Ovary (tissue), 9 donors: ENCODE data around the gene CCDC110. TPM values are rescaled to one million over a fixed set of nuclear protein-coding genes. Genes with fewer than 3 reads are reported as not detected.
"Not testable (repeated sequence)": the region's sequence is repeated elsewhere in the genome, so short reads cannot be mapped to it uniquely, and the experiment has no call there.

Source experiments
- DNase-seq, 5 donors: peaks; one replicate each; pipeline ENCODE4 v3.0.0-alpha.2; 2019 to 2020
- H3K27ac ChIP-seq, 2 donors: fragments of 200-600 bp; one replicate each; pipeline versions ENCODE4 v1.5.1 to v1.8.0; 2019 to 2022
- H3K27me3 ChIP-seq: fragments of 200-600 bp; one replicate; pipeline ENCODE4 v1.8.0; 2022
- H3K36me3 ChIP-seq: fragments of 200-600 bp; sonication (generic); one replicate; pipeline ENCODE4 v1.5.1; 2019
- H3K4me1 ChIP-seq: one replicate; pipeline ENCODE4 v1.8.1; 2013; ENCODE audit warnings: mild to moderate bottlenecking, moderate library complexity; ENCODE audit not compliant: insufficient read depth
- H3K4me3 ChIP-seq: fragments of 200-600 bp; sonication (generic); one replicate; pipeline ENCODE4 v1.5.1; 2017
- H3K9me3 ChIP-seq, 2 donors: fragments of 200-600 bp in 1 of 2; sonication (generic) in 1 of 2; one replicate each; pipeline versions ENCODE4 v1.5.1 to v1.8.1; 2013 to 2019; ENCODE audit warnings: mild to moderate bottlenecking in 1 of 2, moderate library complexity in 1 of 2
- EP300 ChIP-seq: sonication (generic); formaldehyde crosslinking; IDR thresholded peaks from one replicate; pipeline ENCODE4 v1.6.1; 2017; ENCODE audit warnings: antibody characterized with exemption
- POLR2A ChIP-seq: fragments of 450-650 bp; IDR thresholded peaks from one replicate; pipeline ENCODE4 v1.6.1; 2017; ENCODE audit warnings: antibody characterized with exemption, mild to moderate bottlenecking, moderate library complexity
- WGBS, 3 donors: extraction: QIAGEN DNeasy Blood & Tissue Kit in 1 of 3; methylation state at CpG; one replicate each; pipeline versions ENCODE4 v1.1.5 to v1.1.7; 2013 to 2017; 5-methylcytosine and 5-hydroxymethylcytosine counted together
- intact Hi-C, 4 donors: fragments of 100-400 bp; cut with DNase I; formaldehyde crosslinking; loops; one replicate each; pipeline versions ENCODE4 v1.11.0 to v1.15.1; 2022 to 2023
- polyA plus RNA-seq, 2 donors: library from polyadenylated mRNA; stranded (reverse); fragments of 200-250 nt in 1 of 2; fragments of 350-450 nt in 1 of 2; fragmentation: Illumina TruSeq in 1 of 2; extraction: RNeasy Lipid Tissue Mini Kit (QIAGEN cat#74804) in 1 of 2; gene quantifications; one replicate each; pipeline ENCODE4 v1.2.3, GENCODE V29; 2013 to 2014
- total RNA-seq, 7 donors: library from RNA; depleted of rRNA in 2 of 7; stranded (reverse); fragments of >200 nt in 2 of 7; fragmentation: NEBNext Ultra II Directional in 3 of 7; extraction: Animal tissue kit (Norgen Biotek cat#: 25700) in 3 of 7; gene quantifications; one replicate each; pipeline versions ENCODE4 v1.1.0 to v1.2.4, GENCODE V29; 2016 to 2023
- TF ChIP-seq, protein P1 (sequence below), 3 donors: fragments of 450-650 bp in 2 of 3; fragments of 200-600 bp in 1 of 3; IDR thresholded peaks; one replicate each; pipeline versions ENCODE4 v1.5.1 to v1.8.0; 2016 to 2022; ENCODE audit warnings: antibody characterized with exemption in 3 of 3, mild to moderate bottlenecking in 1 of 3
- donor health status: DM: no; HTN: no; CAD: no; lungs with moderate emphysema.
- donor health status: DM: no; HTN: no; CAD: no.
- donor health status: Bipolar disorder and iron deficiency.
- donor health status: DM: yes; HTN: yes; CAD: no.
- donor health status: DM: no; HTN: no; CAD: no.
- donor health status: DM: yes; HTN: yes; CAD: no.

CCDC110 gene
- total and polyA plus RNA-seq, 9 donors, result 1.8 to 6.4 (median 3.2) TPM

- WGBS, 3 donors, result 87 to 88% (median 88%) methylated on average over 4 of the region's 4 CpGs
- Histone ChIP-seq H3K4me1 (peaks cover 7% of the 10 kb centered on the region), H3K9me3 (no peaks in the 10 kb centered on the region), H3K36me3 (no peaks in the 10 kb centered on the region), H3K27me3 (no peaks in the 10 kb centered on the region), H3K27ac (no peak overlapping the region), H3K4me3 (no peak overlapping the region)
- no peak for TF ChIP-seq EP300
- TF ChIP-seq, protein P1, sequence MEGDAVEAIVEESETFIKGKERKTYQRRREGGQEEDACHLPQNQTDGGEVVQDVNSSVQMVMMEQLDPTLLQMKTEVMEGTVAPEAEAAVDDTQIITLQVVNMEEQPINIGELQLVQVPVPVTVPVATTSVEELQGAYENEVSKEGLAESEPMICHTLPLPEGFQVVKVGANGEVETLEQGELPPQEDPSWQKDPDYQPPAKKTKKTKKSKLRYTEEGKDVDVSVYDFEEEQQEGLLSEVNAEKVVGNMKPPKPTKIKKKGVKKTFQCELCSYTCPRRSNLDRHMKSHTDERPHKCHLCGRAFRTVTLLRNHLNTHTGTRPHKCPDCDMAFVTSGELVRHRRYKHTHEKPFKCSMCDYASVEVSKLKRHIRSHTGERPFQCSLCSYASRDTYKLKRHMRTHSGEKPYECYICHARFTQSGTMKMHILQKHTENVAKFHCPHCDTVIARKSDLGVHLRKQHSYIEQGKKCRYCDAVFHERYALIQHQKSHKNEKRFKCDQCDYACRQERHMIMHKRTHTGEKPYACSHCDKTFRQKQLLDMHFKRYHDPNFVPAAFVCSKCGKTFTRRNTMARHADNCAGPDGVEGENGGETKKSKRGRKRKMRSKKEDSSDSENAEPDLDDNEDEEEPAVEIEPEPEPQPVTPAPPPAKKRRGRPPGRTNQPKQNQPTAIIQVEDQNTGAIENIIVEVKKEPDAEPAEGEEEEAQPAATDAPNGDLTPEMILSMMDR (IDR thresholded peaks at IDR 0.05), result no peak
- TF ChIP-seq POLR2A, result no peak
- intact Hi-C loops, result no loop called here
- DNase-seq, result no peak
These were observed 43.7 kb upstream of the CCDC110 start for GRCh38 chr4:185515248-185515647.

- Histone ChIP-seq H3K36me3 (no peaks in the 10 kb centered on the region), H3K4me1 (peaks cover 7% of the 10 kb centered on the region), H3K4me3 (no peak overlapping the region), H3K27ac (no peak overlapping the region), H3K9me3 (no peaks in the 10 kb centered on the region), H3K27me3 (no peaks in the 10 kb centered on the region)
- intact Hi-C loops, result no loop called here
- TF ChIP-seq POLR2A (no peak), EP300 (no peak)
- TF ChIP-seq, protein P1 (IDR thresholded peaks at IDR 0.05), result no peak
- 50 to 76% (median 59%) methylated on average over 17 of the region's 17 CpGs for WGBS, 3 donors
- no peak for DNase-seq
These were observed 42.7 kb upstream of the CCDC110 start for GRCh38 chr4:185514182-185514697.

GRCh38 chr4:185513489-185514181 lies 42.1 kb upstream of the CCDC110 start:
- H3K27ac ChIP-seq, result no peak overlapping the region
- no peaks in the 10 kb centered on the region for H3K27me3 ChIP-seq
- no peak for TF ChIP-seq EP300
- no peak for TF ChIP-seq POLR2A
- TF ChIP-seq, protein P1 (IDR thresholded peaks at IDR 0.05), result no peak
- DNase-seq, result no peak
- H3K9me3 ChIP-seq, result no peaks in the 10 kb centered on the region
- peaks cover 7% of the 10 kb centered on the region for H3K4me1 ChIP-seq
- no peaks in the 10 kb centered on the region for H3K36me3 ChIP-seq
- 23 to 38% (median 30%) methylated on average over 10 of the region's 10 CpGs for WGBS, 3 donors
- no peak overlapping the region for H3K4me3 ChIP-seq
- intact Hi-C loops, result no loop called here

DNA sequence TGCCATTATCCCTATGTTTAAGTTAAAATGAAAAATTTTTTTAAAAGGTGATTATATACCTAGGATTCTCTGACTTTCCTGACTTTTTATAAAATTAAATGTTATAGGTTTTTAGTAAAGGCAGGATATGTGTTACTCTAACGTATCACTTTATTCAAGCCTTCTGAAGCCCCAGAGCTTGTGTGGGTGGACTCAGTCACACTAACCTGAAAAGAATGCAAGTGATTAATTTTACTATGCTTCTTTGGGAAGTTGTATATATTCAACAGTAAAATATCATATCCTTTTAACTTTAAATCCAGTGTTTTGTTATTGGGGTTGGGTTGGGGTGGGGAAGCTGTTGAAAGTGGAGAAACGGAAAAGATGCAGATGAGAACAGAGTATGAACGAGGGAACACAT lies 41.0 kb upstream of the CCDC110 start:
- H3K4me3 ChIP-seq, result no peak overlapping the region
- no peaks in the 10 kb centered on the region for H3K27me3 ChIP-seq
- 58 to 66% (median 61%) methylated on average over 3 of the region's 3 CpGs for WGBS, 3 donors
- H3K9me3 ChIP-seq, result no peaks in the 10 kb centered on the region
- no peaks in the 10 kb centered on the region for H3K36me3 ChIP-seq
- TF ChIP-seq, protein P1 (IDR thresholded peaks at IDR 0.05), result no peak
- TF ChIP-seq EP300 (no peak), POLR2A (no peak)
- H3K27ac ChIP-seq, result no peak overlapping the region
- intact Hi-C loops, result no loop called here
- H3K4me1 ChIP-seq, result peaks cover 6% of the 10 kb centered on the region
- no peak for DNase-seq

GRCh38 chr4:185511243-185511642 lies 39.7 kb upstream of the CCDC110 start:
- H3K27ac ChIP-seq, result not testable (repeated sequence)

More at GRCh38 chr4:185511243-185511642, 39.7 kb upstream of the CCDC110 start:
- H3K27me3 ChIP-seq, H3K4me3 ChIP-seq, DNase-seq, H3K4me1 ChIP-seq, H3K36me3 ChIP-seq, H3K9me3 ChIP-seq, intact Hi-C loops: not testable (repeated sequence)
- WGBS, 3 donors, result 77 to 87% (median 83%) methylated on average over 2 of the region's 2 CpGs
